Left ventricle myocardium inferior (tissue), 1 donor: ENCODE data around the gene KIRREL3. TPM values are rescaled to one million over a fixed set of nuclear protein-coding genes. Genes with fewer than 3 reads are reported as not detected.

Experiments
- DNase-seq: peaks from one replicate; pipeline ENCODE4 v3.0.0-alpha.2; 2020
- H3K27ac ChIP-seq: fragments of 200-600 bp; replicated peaks from 2 replicates; pipeline ENCODE4 v1.8.0; 2021
- H3K27me3 ChIP-seq: fragments of 200-600 bp; 2 replicates; pipeline ENCODE4 v1.8.0; 2021; ENCODE audit warnings: low read depth
- H3K36me3 ChIP-seq: fragments of 200-600 bp; 2 replicates; pipeline ENCODE4 v1.8.0; 2021
- H3K4me1 ChIP-seq: fragments of 200-600 bp; 2 replicates; pipeline ENCODE4 v1.8.0; 2021
- H3K4me3 ChIP-seq: fragments of 200-600 bp; 2 replicates; pipeline ENCODE4 v1.8.0; 2021; ENCODE audit warnings: mild to moderate bottlenecking, moderate library complexity
- H3K9me3 ChIP-seq: fragments of 200-600 bp; replicated peaks from 2 replicates; pipeline ENCODE4 v1.8.0; 2021
- intact Hi-C: fragments of 100-400 bp; cut with micrococcal nuclease; formaldehyde crosslinking; loops from one replicate; pipeline ENCODE4 v1.11.0; 2022
- total RNA-seq: library from RNA; stranded (reverse); fragmentation: NEBNext Ultra II Directional; extraction: Animal tissue kit (Norgen Biotek cat#: 25700); gene quantifications from one replicate; pipeline ENCODE4 v1.2.1, GENCODE V29; 2021
- TF ChIP-seq, protein P1 (sequence below): fragments of 200-600 bp; IDR thresholded peaks from 2 replicates; pipeline ENCODE4 v1.8.0; 2021; ENCODE audit warnings: antibody characterized with exemption, mild to moderate bottlenecking, borderline replicate concordance
- donor health status: DM: no; HTN: yes; CAD: no; lungs with severe emphysema.

The KIRREL3 gene
- total RNA-seq, 1 donor from 2014 or later: 0.74 TPM

- Histone ChIP-seq H3K36me3 (no peaks in the 10 kb centered on the region), H3K4me3 (no peak overlapping the region), H3K27ac (no peak overlapping the region), H3K27me3 (peaks cover 80% of the 10 kb centered on the region), H3K4me1 (no peaks in the 10 kb centered on the region), H3K9me3 (no peaks in the 10 kb centered on the region)
- no peak for DNase-seq
- intact Hi-C loops: no loop called here
- TF ChIP-seq, protein P1, sequence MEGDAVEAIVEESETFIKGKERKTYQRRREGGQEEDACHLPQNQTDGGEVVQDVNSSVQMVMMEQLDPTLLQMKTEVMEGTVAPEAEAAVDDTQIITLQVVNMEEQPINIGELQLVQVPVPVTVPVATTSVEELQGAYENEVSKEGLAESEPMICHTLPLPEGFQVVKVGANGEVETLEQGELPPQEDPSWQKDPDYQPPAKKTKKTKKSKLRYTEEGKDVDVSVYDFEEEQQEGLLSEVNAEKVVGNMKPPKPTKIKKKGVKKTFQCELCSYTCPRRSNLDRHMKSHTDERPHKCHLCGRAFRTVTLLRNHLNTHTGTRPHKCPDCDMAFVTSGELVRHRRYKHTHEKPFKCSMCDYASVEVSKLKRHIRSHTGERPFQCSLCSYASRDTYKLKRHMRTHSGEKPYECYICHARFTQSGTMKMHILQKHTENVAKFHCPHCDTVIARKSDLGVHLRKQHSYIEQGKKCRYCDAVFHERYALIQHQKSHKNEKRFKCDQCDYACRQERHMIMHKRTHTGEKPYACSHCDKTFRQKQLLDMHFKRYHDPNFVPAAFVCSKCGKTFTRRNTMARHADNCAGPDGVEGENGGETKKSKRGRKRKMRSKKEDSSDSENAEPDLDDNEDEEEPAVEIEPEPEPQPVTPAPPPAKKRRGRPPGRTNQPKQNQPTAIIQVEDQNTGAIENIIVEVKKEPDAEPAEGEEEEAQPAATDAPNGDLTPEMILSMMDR: no peak
Measured at GRCh38 chr11:127013550-127013949, 13.0 kb upstream of the KIRREL3 start.

- no peak overlapping the region for H3K4me3 ChIP-seq
- TF ChIP-seq, protein P1: no peak
- H3K4me1 ChIP-seq: peaks cover 12% of the 10 kb centered on the region
- peaks cover 99% of the 10 kb centered on the region for H3K27me3 ChIP-seq
- H3K36me3 ChIP-seq: no peaks in the 10 kb centered on the region
- no peaks in the 10 kb centered on the region for H3K9me3 ChIP-seq
- DNase-seq: no peak
- intact Hi-C loops: no loop called here
- H3K27ac ChIP-seq: no peak overlapping the region
Measured at GRCh38 chr11:127006311-127006710, 5.7 kb upstream of the KIRREL3 start.

DNA sequence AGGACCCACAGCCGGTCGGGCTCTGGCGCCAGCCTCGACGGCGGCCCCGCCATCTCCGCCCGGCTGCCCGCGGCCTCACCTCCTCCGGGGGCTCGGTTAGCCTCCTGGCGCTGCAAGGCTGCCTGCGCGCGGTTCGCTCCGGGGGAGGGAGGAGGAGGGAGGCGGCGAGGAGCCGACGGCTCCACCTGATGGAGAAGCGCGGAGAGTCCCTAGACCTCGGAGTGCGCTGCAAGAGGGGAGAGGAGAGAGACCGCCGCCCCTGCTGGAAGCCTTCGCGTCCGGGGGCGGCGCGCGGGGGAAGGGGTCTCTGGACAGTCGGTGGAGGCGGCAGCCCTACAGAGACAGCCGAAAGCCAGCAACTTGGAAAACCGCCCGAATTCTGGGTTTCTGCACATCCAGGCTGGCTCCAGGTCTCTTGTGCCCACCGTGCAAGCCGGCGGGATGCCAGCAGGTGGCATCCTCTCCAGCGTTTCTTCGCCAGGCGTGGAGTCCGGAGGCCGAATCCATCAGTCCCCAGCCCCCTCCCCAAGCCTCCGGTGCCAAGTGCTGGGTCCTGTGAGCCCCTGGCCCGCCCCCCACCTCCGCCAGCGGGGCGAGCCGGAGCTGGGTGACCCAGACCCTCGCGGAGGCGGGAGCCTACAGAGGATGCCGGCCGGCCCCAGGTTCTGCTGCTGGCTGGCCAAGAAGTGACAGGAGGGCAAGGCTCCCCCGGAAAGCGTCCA lies 2.9 kb upstream of the KIRREL3 start:
- no peak for DNase-seq
- Histone ChIP-seq H3K9me3 (no peaks in the 10 kb centered on the region), H3K4me3 (peak overlapping the region; percentile 48), H3K4me1 (peaks cover 22% of the 10 kb centered on the region), H3K27me3 (peaks cover 99% of the 10 kb centered on the region), H3K27ac (no peak overlapping the region), H3K36me3 (no peaks in the 10 kb centered on the region)
- intact Hi-C loops: no loop called here
- TF ChIP-seq, protein P1: peak; percentile 23

DNA sequence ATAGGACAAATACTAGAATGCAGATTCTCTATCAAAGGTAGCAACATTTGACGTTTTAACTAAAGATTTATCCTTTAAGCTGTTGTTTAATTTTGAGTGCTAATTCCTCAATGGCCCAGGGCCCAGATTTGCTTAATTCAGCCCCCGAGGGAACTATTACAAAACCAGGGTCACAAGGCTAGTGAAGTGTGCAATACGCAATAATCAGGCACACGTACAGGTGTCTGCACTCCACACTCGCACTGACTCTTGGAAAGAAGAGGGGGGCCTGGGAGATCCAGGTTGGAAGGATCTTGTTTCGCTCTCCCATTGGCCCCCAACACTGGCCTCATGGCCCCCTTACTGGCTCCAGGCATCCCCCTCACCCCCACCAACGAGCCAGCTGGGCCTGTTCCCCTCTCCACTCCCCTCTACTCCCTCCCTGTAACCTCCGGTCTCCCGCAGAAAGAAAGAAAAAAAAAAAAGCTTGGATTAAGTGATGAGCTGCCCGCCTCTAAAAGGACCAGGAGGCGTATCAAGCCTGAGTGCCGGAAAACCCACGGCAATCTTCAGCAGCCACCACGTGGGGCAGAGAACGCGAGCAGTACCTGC lies 2.2 kb upstream of the KIRREL3 start:
- Histone ChIP-seq H3K27me3 (peaks cover 100% of the 10 kb centered on the region), H3K4me1 (peaks cover 22% of the 10 kb centered on the region), H3K4me3 (peak overlapping the region; percentile 48), H3K9me3 (no peaks in the 10 kb centered on the region), H3K36me3 (no peaks in the 10 kb centered on the region), H3K27ac (no peak overlapping the region)
- intact Hi-C loops: no loop called here
- TF ChIP-seq, protein P1: no peak
- DNase-seq: no peak

DNA sequence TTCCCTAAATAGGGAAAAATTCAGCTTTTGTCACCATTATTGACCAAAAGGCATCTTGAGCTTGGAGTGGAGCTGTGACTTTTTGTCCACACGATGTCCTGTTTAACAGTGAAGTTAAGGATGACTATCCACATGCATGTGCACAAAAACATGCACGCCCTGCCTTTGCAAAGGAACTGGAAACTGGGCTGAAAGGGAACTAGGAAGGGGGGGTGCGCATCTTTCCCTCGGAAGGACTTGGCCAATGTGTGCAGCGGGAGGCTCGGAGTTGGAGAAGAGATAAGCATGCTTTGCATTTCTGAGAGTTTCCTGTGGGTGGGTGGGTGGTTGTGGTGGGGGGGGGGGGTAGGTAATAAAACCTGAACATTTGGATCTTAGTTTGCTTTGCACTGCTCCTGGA lies 411 bp upstream of the KIRREL3 start:
- Histone ChIP-seq H3K4me1 (peaks cover 22% of the 10 kb centered on the region), H3K27me3 (peaks cover 100% of the 10 kb centered on the region), H3K9me3 (no peaks in the 10 kb centered on the region), H3K27ac (no peak overlapping the region), H3K4me3 (peak overlapping the region; percentile 55), H3K36me3 (no peaks in the 10 kb centered on the region)
- DNase-seq: no peak
- TF ChIP-seq, protein P1: no peak
- intact Hi-C loops: no loop called here
